ENCODE measurements around the gene GHSR.

The GHSR gene

GRCh38 chr3:172442606-172443005 is 5.7 kb downstream of the GHSR start:
- no peaks in the 10 kb centered on the region for H3K27me3 ChIP-seq (ENCODE audit: low read length)
- no peaks in the 10 kb centered on the region for H3K9me2 ChIP-seq (replicated peaks; ENCODE audit: insufficient read depth, low read length)
- no peaks in the 10 kb centered on the region for H4K20me1 ChIP-seq (ENCODE audit: low read depth, low read length)
- H3K9me3 ChIP-seq (ENCODE audit: insufficient read depth, low read length), result no peaks in the 10 kb centered on the region
- no peaks in the 10 kb centered on the region for H3K79me2 ChIP-seq (ENCODE audit: insufficient read depth, low read length)
- no peak overlapping the region for H3K27ac ChIP-seq (ENCODE audit: low read depth, low read length)
- H3K4me2 ChIP-seq (ENCODE audit: low read depth, low read length, poor library complexity, severe bottlenecking), result no peak overlapping the region
- no peak for TF ChIP-seq CTCF (IDR thresholded peaks at IDR 0.05; ENCODE audit: insufficient read depth, low read length, poor library complexity, severe bottlenecking)
- no peaks in the 10 kb centered on the region for H3K36me3 ChIP-seq (ENCODE audit: low read length)
- no peaks in the 10 kb centered on the region for H3F3A ChIP-seq (ENCODE audit: insufficient read depth)
- no peak overlapping the region for H2AFZ ChIP-seq (ENCODE audit: low read depth, low read length, severe bottlenecking)
- H3K9ac ChIP-seq (ENCODE audit: low read length), result no peak overlapping the region
- H3K4me3 ChIP-seq (ENCODE audit: insufficient read depth, low read length, poor library complexity, severe bottlenecking), result no peak overlapping the region

- Histone ChIP-seq H3K9me2 (replicated peaks; ENCODE audit: insufficient read depth, low read length) (no peaks in the 10 kb centered on the region), H3K36me3 (ENCODE audit: low read length) (no peaks in the 10 kb centered on the region), H2AFZ (ENCODE audit: low read depth, low read length, severe bottlenecking) (no peak overlapping the region), H3K79me2 (ENCODE audit: insufficient read depth, low read length) (no peaks in the 10 kb centered on the region), H3K4me3 (ENCODE audit: insufficient read depth, low read length, poor library complexity, severe bottlenecking) (no peak overlapping the region), H3K9me3 (ENCODE audit: insufficient read depth, low read length) (no peaks in the 10 kb centered on the region), H3K4me2 (ENCODE audit: low read depth, low read length, poor library complexity, severe bottlenecking) (no peak overlapping the region), H3K9ac (ENCODE audit: low read length) (no peak overlapping the region), H4K20me1 (ENCODE audit: low read depth, low read length) (no peaks in the 10 kb centered on the region), H3K27me3 (ENCODE audit: low read length) (no peaks in the 10 kb centered on the region), H3F3A (ENCODE audit: insufficient read depth) (no peaks in the 10 kb centered on the region), H3K27ac (ENCODE audit: low read depth, low read length) (no peak overlapping the region)
- TF ChIP-seq EZH2phosphoT487 (conservative IDR thresholded peaks at IDR 0.05; ENCODE audit: low read length) (no peak), CTCF (IDR thresholded peaks at IDR 0.05; ENCODE audit: insufficient read depth, low read length, poor library complexity, severe bottlenecking) (no peak)
Observed at GRCh38 chr3:172441581-172441980, 6.7 kb downstream of the GHSR start.

GRCh38 chr3:172438186-172438585 is 10.1 kb downstream of the GHSR start:
- Histone ChIP-seq H3K36me3 (ENCODE audit: low read length) (no peaks in the 10 kb centered on the region), H3K9ac (ENCODE audit: low read length) (no peak overlapping the region), H3K9me2 (replicated peaks; ENCODE audit: insufficient read depth, low read length) (no peaks in the 10 kb centered on the region), H3K4me3 (ENCODE audit: insufficient read depth, low read length, poor library complexity, severe bottlenecking) (no peak overlapping the region), H3K79me2 (ENCODE audit: insufficient read depth, low read length) (no peaks in the 10 kb centered on the region), H2AFZ (ENCODE audit: low read depth, low read length, severe bottlenecking) (no peak overlapping the region), H3K9me3 (ENCODE audit: insufficient read depth, low read length) (no peaks in the 10 kb centered on the region), H3F3A (ENCODE audit: insufficient read depth) (no peaks in the 10 kb centered on the region), H3K27ac (ENCODE audit: low read depth, low read length) (no peak overlapping the region), H4K20me1 (ENCODE audit: low read depth, low read length) (no peaks in the 10 kb centered on the region), H3K27me3 (ENCODE audit: low read length) (no peaks in the 10 kb centered on the region), H3K4me2 (ENCODE audit: low read depth, low read length, poor library complexity, severe bottlenecking) (no peak overlapping the region)
- TF ChIP-seq CTCF (IDR thresholded peaks at IDR 0.05; ENCODE audit: insufficient read depth, low read length, poor library complexity, severe bottlenecking) (no peak), EZH2phosphoT487 (conservative IDR thresholded peaks at IDR 0.05; ENCODE audit: low read length) (no peak)

- Histone ChIP-seq H3F3A (ENCODE audit: insufficient read depth) (no peaks in the 10 kb centered on the region), H3K27ac (ENCODE audit: low read depth, low read length) (no peak overlapping the region), H3K4me3 (ENCODE audit: insufficient read depth, low read length, poor library complexity, severe bottlenecking) (no peak overlapping the region), H2AFZ (ENCODE audit: low read depth, low read length, severe bottlenecking) (no peak overlapping the region), H3K27me3 (ENCODE audit: low read length) (no peaks in the 10 kb centered on the region), H3K4me2 (ENCODE audit: low read depth, low read length, poor library complexity, severe bottlenecking) (no peak overlapping the region), H3K9me3 (ENCODE audit: insufficient read depth, low read length) (no peaks in the 10 kb centered on the region; the same call in 1 of the 2 replicates), H3K9me2 (replicated peaks; ENCODE audit: insufficient read depth, low read length) (no peaks in the 10 kb centered on the region), H3K79me2 (ENCODE audit: insufficient read depth, low read length) (no peaks in the 10 kb centered on the region), H4K20me1 (ENCODE audit: low read depth, low read length) (no peaks in the 10 kb centered on the region), H3K36me3 (ENCODE audit: low read length) (no peaks in the 10 kb centered on the region), H3K9ac (ENCODE audit: low read length) (no peak overlapping the region)
- TF ChIP-seq CTCF (IDR thresholded peaks at IDR 0.05; ENCODE audit: insufficient read depth, low read length, poor library complexity, severe bottlenecking) (no peak), EZH2phosphoT487 (conservative IDR thresholded peaks at IDR 0.05; ENCODE audit: low read length) (no peak)
Observed at GRCh38 chr3:172437713-172438112, 10.5 kb downstream of the GHSR start.
